ENCODE results near the gene ATOX1. TPM values are rescaled to one million over a fixed set of nuclear protein-coding genes. Genes with fewer than 3 reads are reported as not detected.
A peak's percentile ranks its signal among the peaks of the same experiment; 100 is the strongest.
"Not testable (repeated sequence)": the region's sequence is repeated elsewhere in the genome, so short reads cannot be mapped to it uniquely, and the experiment has no call there.

ATOX1 gene
- total RNA-seq, 1 donor from 2014 or later = 101 TPM

- Mint-ChIP-seq H3K9me3 (no peaks in the 10 kb centered on the region), H3K27ac (no peak overlapping the region), H3K27me3 (ENCODE audit: low read depth) (no peaks in the 10 kb centered on the region), H3K4me1 (peaks cover 1% of the 10 kb centered on the region), H3K4me3 (no peak overlapping the region), H3K36me3 (peaks cover 63% of the 10 kb centered on the region)
- DNase-seq (ENCODE audit: low spot score in 2 of 2, unreplicated experiment in 2 of 2) = no peak
- TF ChIP-seq CTCF (IDR thresholded peaks at IDR 0.05; ENCODE audit: unreplicated experiment) = no peak
Measured at GRCh38 chr5:151795426-151795825, 37.0 kb upstream of the ATOX1 start.

GRCh38 chr5:151793358-151793757 lies 34.9 kb upstream of the ATOX1 start:
- H3K27ac Mint-ChIP-seq = peak overlapping the region; percentile 34
- peaks cover 68% of the 10 kb centered on the region for H3K36me3 Mint-ChIP-seq
- H3K4me3 Mint-ChIP-seq = no peak overlapping the region
- H3K4me1 Mint-ChIP-seq = peaks cover 1% of the 10 kb centered on the region
- H3K27me3 Mint-ChIP-seq (ENCODE audit: low read depth) = no peaks in the 10 kb centered on the region
- DNase-seq (ENCODE audit: low spot score in 2 of 2, unreplicated experiment in 2 of 2) = no peak
- no peak for TF ChIP-seq CTCF (IDR thresholded peaks at IDR 0.05; ENCODE audit: unreplicated experiment)
- no peaks in the 10 kb centered on the region for H3K9me3 Mint-ChIP-seq

GRCh38 chr5:151787817-151788216 lies 29.4 kb upstream of the ATOX1 start:
- H3K27ac Mint-ChIP-seq = peak overlapping the region; percentile 34
- DNase-seq (ENCODE audit: low spot score in 2 of 2, unreplicated experiment in 2 of 2) = no peak
- H3K9me3 Mint-ChIP-seq = no peaks in the 10 kb centered on the region
- H3K4me1 Mint-ChIP-seq = peaks cover 22% of the 10 kb centered on the region
- H3K27me3 Mint-ChIP-seq (ENCODE audit: low read depth) = no peaks in the 10 kb centered on the region
- peaks cover 39% of the 10 kb centered on the region for H3K36me3 Mint-ChIP-seq
- TF ChIP-seq CTCF (IDR thresholded peaks at IDR 0.05; ENCODE audit: unreplicated experiment) = no peak
- H3K4me3 Mint-ChIP-seq = no peak overlapping the region

GRCh38 chr5:151786468-151786867 lies 28.0 kb upstream of the ATOX1 start:
- Mint-ChIP-seq H3K9me3 (no peaks in the 10 kb centered on the region), H3K4me1 (peaks cover 25% of the 10 kb centered on the region), H3K27me3 (ENCODE audit: low read depth) (no peaks in the 10 kb centered on the region), H3K4me3 (no peak overlapping the region), H3K27ac (peak overlapping the region; percentile 59), H3K36me3 (peaks cover 31% of the 10 kb centered on the region)
- no peak for TF ChIP-seq CTCF (IDR thresholded peaks at IDR 0.05; ENCODE audit: unreplicated experiment)
- DNase-seq (ENCODE audit: low spot score in 2 of 2, unreplicated experiment in 2 of 2) = no peak

- Mint-ChIP-seq H3K4me3 (no peak overlapping the region), H3K4me1 (peaks cover 43% of the 10 kb centered on the region), H3K9me3 (no peaks in the 10 kb centered on the region), H3K27ac (peak overlapping the region; percentile 73), H3K27me3 (ENCODE audit: low read depth) (no peaks in the 10 kb centered on the region), H3K36me3 (peaks cover 13% of the 10 kb centered on the region)
- no peak for TF ChIP-seq CTCF (IDR thresholded peaks at IDR 0.05; ENCODE audit: unreplicated experiment)
- no peak for DNase-seq (ENCODE audit: low spot score in 2 of 2, unreplicated experiment in 2 of 2)
Measured at GRCh38 chr5:151784141-151784540, 25.7 kb upstream of the ATOX1 start.

- Mint-ChIP-seq H3K27ac (peak overlapping the region; percentile 66), H3K4me1 (peaks cover 47% of the 10 kb centered on the region)
- not testable (repeated sequence) for H3K27me3 Mint-ChIP-seq (ENCODE audit: low read depth)
Measured at GRCh38 chr5:151783664-151784063, 25.2 kb upstream of the ATOX1 start.

More at GRCh38 chr5:151783664-151784063, 25.2 kb upstream of the ATOX1 start:
- peaks cover 12% of the 10 kb centered on the region for H3K36me3 Mint-ChIP-seq
- not testable (repeated sequence) for H3K9me3 Mint-ChIP-seq; DNase-seq (ENCODE audit: low spot score in 2 of 2, unreplicated experiment in 2 of 2); H3K4me3 Mint-ChIP-seq
